ENCODE measurements around the gene AGBL4. TPM values are rescaled to one million over a fixed set of nuclear protein-coding genes. Genes with fewer than 3 reads are reported as not detected.

AGBL4 gene
- total RNA-seq, 1 donor from 2014 or later: 0.39 TPM

- H3K27me3 Mint-ChIP-seq: no peaks in the 10 kb centered on the region
- DNase-seq (ENCODE audit: extremely low spot score, unreplicated experiment): no peak
- H3K27ac Mint-ChIP-seq: no peak overlapping the region
- H3K9me3 Mint-ChIP-seq: no peaks in the 10 kb centered on the region
- no peak overlapping the region for H3K4me3 Mint-ChIP-seq
- no peak for TF ChIP-seq CTCF (conservative IDR thresholded peaks at IDR 0.05)
- peaks cover 7% of the 10 kb centered on the region for H3K4me1 Mint-ChIP-seq (ENCODE audit: unreplicated experiment)
- peaks cover 46% of the 10 kb centered on the region for H3K36me3 Mint-ChIP-seq
These were observed 1267.0 kb downstream of the AGBL4 start for GRCh38 chr1:48756683-48757316.

GRCh38 chr1:48753293-48753692 lies 1270.5 kb downstream of the AGBL4 start:
- no peak for TF ChIP-seq CTCF (conservative IDR thresholded peaks at IDR 0.05)
- Mint-ChIP-seq H3K4me3 (no peak overlapping the region), H3K36me3 (peaks cover 40% of the 10 kb centered on the region), H3K27me3 (no peaks in the 10 kb centered on the region), H3K4me1 (ENCODE audit: unreplicated experiment) (peaks cover 4% of the 10 kb centered on the region), H3K9me3 (no peaks in the 10 kb centered on the region), H3K27ac (no peak overlapping the region)
- DNase-seq (ENCODE audit: extremely low spot score, unreplicated experiment): no peak

GRCh38 chr1:48750109-48750508 lies 1273.6 kb downstream of the AGBL4 start:
- no peak overlapping the region for H3K27ac Mint-ChIP-seq

GRCh38 chr1:48749068-48749467 lies 1274.7 kb downstream of the AGBL4 start:
- no peaks in the 10 kb centered on the region for H3K4me1 Mint-ChIP-seq (ENCODE audit: unreplicated experiment)
- H3K27me3 Mint-ChIP-seq: no peaks in the 10 kb centered on the region
- H3K27ac Mint-ChIP-seq: no peak overlapping the region
- H3K4me3 Mint-ChIP-seq: no peak overlapping the region
- no peak for DNase-seq (ENCODE audit: extremely low spot score, unreplicated experiment)
- H3K36me3 Mint-ChIP-seq: peaks cover 28% of the 10 kb centered on the region
- TF ChIP-seq CTCF (conservative IDR thresholded peaks at IDR 0.05): no peak
- no peaks in the 10 kb centered on the region for H3K9me3 Mint-ChIP-seq

More at GRCh38 chr1:48750109-48750508, 1273.6 kb downstream of the AGBL4 start:
- DNase-seq (ENCODE audit: extremely low spot score, unreplicated experiment): no peak
- H3K4me3 Mint-ChIP-seq: no peak overlapping the region
- no peaks in the 10 kb centered on the region for H3K9me3 Mint-ChIP-seq
- H3K27me3 Mint-ChIP-seq: no peaks in the 10 kb centered on the region
- peaks cover 32% of the 10 kb centered on the region for H3K36me3 Mint-ChIP-seq
- no peaks in the 10 kb centered on the region for H3K4me1 Mint-ChIP-seq (ENCODE audit: unreplicated experiment)
- no peak for TF ChIP-seq CTCF (conservative IDR thresholded peaks at IDR 0.05)

- TF ChIP-seq CTCF (conservative IDR thresholded peaks at IDR 0.05): no peak
- H3K9me3 Mint-ChIP-seq: no peaks in the 10 kb centered on the region
- peaks cover 24% of the 10 kb centered on the region for H3K36me3 Mint-ChIP-seq
- no peak overlapping the region for H3K4me3 Mint-ChIP-seq
- H3K27me3 Mint-ChIP-seq: no peaks in the 10 kb centered on the region
- DNase-seq (ENCODE audit: extremely low spot score, unreplicated experiment): no peak
- no peaks in the 10 kb centered on the region for H3K4me1 Mint-ChIP-seq (ENCODE audit: unreplicated experiment)
- no peak overlapping the region for H3K27ac Mint-ChIP-seq
These were observed 1276.8 kb downstream of the AGBL4 start for GRCh38 chr1:48746906-48747305.
